HTERT RPE-1 (cell line): Measurements from ENCODE around the gene DDX53.

Source experiments
- in situ Hi-C: fragments of 300-500 bp; cut with MboI; formaldehyde crosslinking; loops from 4 replicates; pipeline ENCODE4 v1.14.3; 2020; ENCODE audit warnings: low sequenced_read_pairs

Gene DDX53

DNA sequence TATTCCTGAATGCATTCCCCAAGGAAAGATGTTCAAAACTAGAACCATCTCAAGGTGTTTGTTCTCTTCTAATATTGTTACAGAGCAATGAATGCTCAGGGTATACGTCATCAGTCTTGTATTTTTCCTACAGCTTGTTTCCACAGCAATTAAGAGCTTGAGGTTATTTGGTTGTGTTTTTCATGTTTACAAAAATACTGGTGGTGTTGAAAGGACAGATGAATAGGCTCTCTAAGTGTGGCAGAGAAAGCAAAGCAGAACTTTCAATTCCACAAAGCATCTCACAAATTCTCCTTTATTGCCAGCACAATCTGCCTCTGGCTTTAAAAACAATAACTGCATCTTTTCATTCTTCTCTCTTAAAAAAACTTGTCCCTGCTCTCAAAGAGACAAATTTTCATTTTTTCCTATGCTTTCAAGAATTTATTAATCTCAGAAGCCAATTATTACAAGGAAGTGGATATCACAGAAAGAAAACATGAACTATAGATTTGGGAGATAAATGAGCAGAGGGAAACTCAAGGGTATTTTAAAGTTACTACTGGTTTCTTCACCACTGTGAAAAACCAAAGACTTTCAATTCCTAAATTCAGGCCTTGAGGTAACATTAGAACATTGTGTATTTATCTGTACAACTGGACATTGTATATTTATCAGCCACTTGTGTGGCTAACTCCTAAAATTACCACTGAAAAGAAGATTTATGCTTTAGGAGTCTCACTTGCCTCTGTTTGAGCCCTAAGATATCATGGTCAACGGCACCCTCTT lies 49.2 kb downstream of the DDX53 start:
- in situ Hi-C loops, result no loop called here

DNA sequence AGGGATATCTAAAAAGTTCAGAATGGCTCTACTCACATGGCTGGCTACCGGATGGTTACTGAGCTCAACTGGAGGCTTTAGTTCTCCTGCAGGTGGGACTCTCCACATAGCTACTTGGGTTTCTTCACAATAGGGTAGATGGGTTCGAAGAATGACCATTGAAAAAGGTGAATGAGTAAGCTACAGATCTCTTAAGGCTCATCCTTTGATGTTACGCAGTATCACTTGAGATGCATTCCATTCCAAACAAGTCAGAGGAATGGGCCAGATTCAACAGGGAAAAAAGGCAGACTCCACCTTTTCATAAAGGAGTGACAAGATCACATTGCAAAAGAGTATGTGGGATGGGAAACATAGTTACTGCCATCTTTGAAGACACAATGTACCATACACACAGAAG lies 52.6 kb downstream of the DDX53 start:
- in situ Hi-C loops, result no loop called here
